Measurements from ENCODE around the gene GLRX2.
A peak's percentile ranks its signal among the peaks of the same experiment; 100 is the strongest.
"Not testable (repeated sequence)": the region's sequence is repeated elsewhere in the genome, so short reads cannot be mapped to it uniquely, and the experiment has no call there.

Gene GLRX2

DNA sequence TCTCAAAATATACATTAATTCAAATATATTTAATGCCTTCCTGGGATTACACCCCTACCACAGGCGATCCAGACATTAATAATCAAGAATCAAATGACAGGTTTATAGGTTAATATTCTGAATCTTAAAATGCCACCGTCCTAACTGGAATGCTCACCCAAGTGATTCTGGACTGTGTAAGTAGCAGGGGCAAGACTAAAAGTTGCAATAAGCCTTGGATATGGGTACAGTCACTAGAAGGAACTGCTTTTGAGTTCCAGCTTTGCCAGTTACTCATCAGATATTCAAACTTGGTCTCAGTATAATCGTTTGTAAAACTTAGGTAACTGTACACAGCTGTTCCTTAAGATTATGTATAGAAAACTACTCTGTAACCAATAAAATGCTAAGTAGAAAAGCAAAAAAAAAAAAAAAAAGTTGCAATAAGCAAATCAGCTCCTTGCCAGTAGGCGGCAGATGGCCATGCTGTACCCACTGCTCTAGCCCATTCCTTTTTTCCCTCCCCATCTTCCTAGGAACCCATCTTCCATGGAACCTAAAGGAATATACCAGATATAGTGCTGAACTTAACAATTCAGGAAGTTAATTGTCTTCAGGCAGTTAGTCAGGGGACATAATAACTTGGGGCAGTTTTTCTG, 35.3 kb downstream of the GLRX2 start:
- DNase-seq (ENCODE audit: extremely low spot score, insufficient read length, low read depth) (no peak), FAIRE-seq (no peak)

DNA sequence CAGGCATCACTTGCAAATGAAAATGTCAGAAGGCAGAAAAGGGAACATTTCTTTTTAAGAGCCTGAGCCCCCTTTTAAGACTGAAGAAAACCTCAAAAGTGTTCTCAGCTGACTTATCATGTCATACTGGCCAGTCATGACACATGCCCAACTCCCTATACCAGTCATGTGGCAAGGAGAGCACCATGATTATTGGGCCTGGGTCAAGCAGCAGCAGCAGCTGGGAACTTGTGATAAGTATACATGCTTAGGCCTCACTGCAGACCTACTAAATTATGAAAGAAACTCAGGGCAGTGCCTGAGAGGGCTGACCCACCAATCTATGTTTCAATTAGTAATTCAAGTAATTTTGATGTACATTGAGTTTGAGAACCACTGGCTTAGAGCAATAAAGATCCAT, 37.2 kb downstream of the GLRX2 start:
- FAIRE-seq, result no peak

GRCh38 chr1:193066606-193067005, 38.6 kb downstream of the GLRX2 start:
- peak; percentile 65 for FAIRE-seq
- DNase-seq (ENCODE audit: extremely low spot score, insufficient read length, low read depth), result no peak

More for the DNA sequence above, 37.2 kb downstream of the GLRX2 start:
- no peak for DNase-seq (ENCODE audit: extremely low spot score, insufficient read length, low read depth)

GRCh38 chr1:193065954-193066353, 39.3 kb downstream of the GLRX2 start:
- DNase-seq (ENCODE audit: extremely low spot score, insufficient read length, low read depth) (no peak), FAIRE-seq (no peak)

- DNase-seq (ENCODE audit: extremely low spot score, insufficient read length, low read depth) (no peak), FAIRE-seq (no peak)
These were observed 42.3 kb downstream of the GLRX2 start for GRCh38 chr1:193062698-193063463.

GRCh38 chr1:193060938-193061337, 44.3 kb downstream of the GLRX2 start:
- FAIRE-seq, result peak; percentile 63
- DNase-seq (ENCODE audit: extremely low spot score, insufficient read length, low read depth), result no peak

DNA sequence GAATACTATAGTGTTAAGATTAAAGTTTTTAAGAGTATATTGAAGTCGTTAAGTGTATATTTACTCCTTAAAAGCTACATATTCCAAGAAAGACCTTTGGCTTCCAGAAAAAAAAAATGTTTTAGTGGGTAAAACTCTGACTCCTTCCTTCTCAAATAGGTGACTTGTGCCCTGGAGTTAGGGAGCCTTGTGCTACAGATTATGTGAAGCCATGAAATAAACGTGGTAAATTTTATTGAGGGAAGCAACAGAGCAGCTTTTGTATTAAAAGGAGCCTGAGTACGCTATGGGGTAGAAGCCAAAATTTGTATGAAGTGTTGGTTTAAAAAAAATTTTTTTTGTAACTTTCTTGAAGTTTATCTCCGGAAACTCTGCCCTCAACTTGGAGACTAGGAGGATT, 44.8 kb downstream of the GLRX2 start:
- no peak for FAIRE-seq

GRCh38 chr1:193060115-193060403, 45.2 kb downstream of the GLRX2 start:
- no peak for DNase-seq (ENCODE audit: extremely low spot score, insufficient read length, low read depth)
- FAIRE-seq, result no peak

More for the DNA sequence above, 44.8 kb downstream of the GLRX2 start:
- DNase-seq (ENCODE audit: extremely low spot score, insufficient read length, low read depth), result no peak

DNA sequence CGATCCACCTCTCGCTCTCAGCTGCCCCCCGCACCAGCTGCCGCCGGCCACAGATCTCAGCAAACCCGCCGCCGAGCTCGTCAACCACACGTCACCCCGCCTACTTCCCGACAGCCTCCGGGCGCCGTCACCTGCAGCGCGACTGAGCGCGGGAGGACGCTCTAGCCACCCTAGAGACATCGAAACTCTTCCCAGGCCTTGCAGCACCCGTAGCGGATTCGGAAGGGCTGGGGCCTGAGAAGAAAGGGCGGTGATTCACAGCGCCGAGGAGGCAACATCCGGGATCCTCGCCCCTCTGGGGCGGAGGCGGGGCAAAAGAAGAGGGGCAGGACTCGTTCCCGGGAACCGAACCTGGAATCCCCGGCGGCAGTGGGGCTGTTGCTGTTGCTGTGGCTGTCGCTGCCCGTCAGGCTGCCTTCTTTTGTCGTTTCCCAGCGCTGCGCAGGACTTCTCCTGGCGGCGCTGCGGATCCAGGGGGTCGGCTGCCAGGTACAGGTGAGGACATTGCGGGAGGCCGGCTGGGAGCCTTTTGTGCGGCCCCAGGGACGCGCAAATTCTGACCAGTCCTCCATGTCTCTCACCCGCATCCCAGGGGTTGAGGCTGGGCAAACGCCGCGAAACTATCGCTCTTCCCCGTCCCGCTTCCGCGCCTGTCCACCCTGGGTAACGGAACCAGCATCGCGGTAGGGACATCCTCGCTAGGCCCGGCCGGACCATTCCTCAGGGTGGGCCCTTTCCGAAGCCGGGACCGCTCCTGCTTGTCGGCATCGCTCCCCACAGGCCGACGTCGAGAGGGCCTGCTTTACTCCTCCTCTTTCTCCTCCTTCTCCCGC, 45.7 kb downstream of the GLRX2 start, which contains the start of the genes RO60 and UCHL5:
TSS of gene RO60 (plus strand) at position 331 of the 833 bp plus-strand sequence. CDS start 9,443 bp downstream, outside the sequence.
TSS of gene UCHL5 (minus strand) at position 79 of the 833 bp plus-strand sequence. CDS start 100 bp downstream, outside the sequence.
- peak; percentile 70 for DNase-seq (ENCODE audit: extremely low spot score, insufficient read length, low read depth)
- FAIRE-seq, result peak; percentile 99

DNA sequence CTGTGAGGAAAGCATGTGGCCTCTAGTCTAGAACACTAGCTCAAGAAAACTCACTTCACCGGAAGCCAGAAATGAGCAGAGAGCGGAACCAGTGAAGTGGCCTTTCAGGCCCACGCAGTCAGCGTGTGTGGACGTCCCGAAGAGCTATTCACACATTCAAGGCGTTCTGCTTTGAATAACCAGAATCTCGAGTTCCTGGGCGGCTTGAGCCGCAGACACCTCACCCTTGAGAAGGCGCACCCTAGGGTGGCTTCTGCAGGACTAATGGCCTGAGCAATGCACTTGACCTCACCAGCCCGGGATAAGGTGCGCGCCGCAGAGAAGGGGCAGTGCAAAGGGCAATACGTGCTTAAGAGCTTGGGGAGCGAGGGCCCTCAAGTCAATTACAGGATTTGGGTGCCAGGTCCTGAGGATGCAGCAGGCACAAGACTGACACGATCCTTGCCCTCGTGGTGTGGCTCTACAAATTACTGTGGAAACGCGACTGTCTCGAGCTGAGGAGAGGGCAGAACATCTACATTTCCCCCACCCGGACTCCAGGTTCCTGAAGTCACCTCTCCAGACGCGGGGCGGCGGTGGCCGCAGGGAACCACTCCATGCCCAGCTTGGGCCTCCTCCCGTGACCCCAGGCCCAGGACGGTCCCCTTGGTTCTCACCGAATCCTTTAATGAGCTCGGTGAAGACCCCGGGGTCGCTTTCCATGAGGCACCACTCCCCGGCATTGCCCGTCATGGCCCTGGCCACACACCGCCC, 46.5 kb downstream of the GLRX2 start:
- FAIRE-seq (peak; percentile 95), DNase-seq (ENCODE audit: extremely low spot score, insufficient read length, low read depth) (peak; percentile 47)

DNA sequence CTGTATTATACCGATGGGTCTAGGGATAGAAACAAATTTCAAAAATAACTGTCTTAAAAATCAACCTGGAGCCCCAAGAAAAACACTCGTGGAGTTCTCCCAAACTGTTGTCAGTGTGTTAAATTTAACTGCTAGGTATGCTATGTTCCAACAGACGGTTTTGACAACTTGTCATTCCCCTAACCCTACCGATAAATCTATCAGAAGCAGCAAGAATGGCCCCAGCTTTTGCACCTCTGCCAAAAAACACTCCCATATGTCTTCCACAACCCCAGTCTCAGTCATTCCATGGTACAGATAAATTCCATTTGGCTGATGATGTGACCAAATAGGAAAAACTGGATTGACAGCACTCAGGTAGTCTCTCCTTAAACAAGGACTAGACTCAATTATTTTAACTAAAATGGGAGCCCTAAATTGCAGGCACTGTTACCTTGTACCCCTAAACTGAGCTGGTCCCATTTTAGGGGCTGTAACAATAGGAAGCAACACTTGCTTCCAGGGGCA, 51.0 kb downstream of the GLRX2 start:
- no peak for FAIRE-seq

GRCh38 chr1:193048913-193049312, 56.3 kb downstream of the GLRX2 start:
- not testable (repeated sequence) for FAIRE-seq; DNase-seq (ENCODE audit: extremely low spot score, insufficient read length, low read depth)

More for the DNA sequence above, 51.0 kb downstream of the GLRX2 start:
- DNase-seq (ENCODE audit: extremely low spot score, insufficient read length, low read depth), result no peak

Measured in GM18507 (cell line).